Neural crest cell (in vitro differentiated cells): ENCODE results near the gene WWP2. TPM values are rescaled to one million over a fixed set of nuclear protein-coding genes. Genes with fewer than 3 reads are reported as not detected.
A peak's percentile ranks its signal among the peaks of the same experiment; 100 is the strongest.
"Not testable (repeated sequence)": the region's sequence is repeated elsewhere in the genome, so short reads cannot be mapped to it uniquely, and the experiment has no call there.

ENCODE experiments used
- DNase-seq: peaks from one replicate; pipeline ENCODE4 v3.0.0; 2021; ENCODE audit warnings: low read depth, mixed read lengths, low spot score
- H3K27ac Mint-ChIP-seq: one replicate; pipeline ENCODE4 v1.8.0; 2021; ENCODE audit warnings: mild to moderate bottlenecking, mixed read lengths; ENCODE audit not compliant: unreplicated experiment
- H3K27me3 Mint-ChIP-seq: 2 replicates; pipeline ENCODE4 v1.8.0; 2021; ENCODE audit warnings: low read depth, mild to moderate bottlenecking, mixed read lengths
- H3K36me3 Mint-ChIP-seq: 2 replicates; pipeline ENCODE4 v1.8.0; 2021; ENCODE audit warnings: low read depth, mild to moderate bottlenecking, mixed read lengths
- H3K4me1 Mint-ChIP-seq: 2 replicates; pipeline ENCODE4 v1.8.0; 2021; ENCODE audit warnings: mixed read lengths
- H3K4me3 Mint-ChIP-seq: one replicate; pipeline ENCODE4 v1.8.0; 2021; ENCODE audit warnings: mild to moderate bottlenecking, mixed read lengths
- H3K9me3 Mint-ChIP-seq: 2 replicates; pipeline ENCODE4 v1.8.0; 2021; ENCODE audit warnings: mixed read lengths
- total RNA-seq: library from RNA; stranded (reverse); gene quantifications from 2 replicates; pipeline ENCODE4 v1.2.1, GENCODE V29; 2021
- TF ChIP-seq, protein P1 (sequence below): fragments of 200-600 bp; sonication (generic); conservative IDR thresholded peaks from 2 replicates; pipeline ENCODE4 v1.5.0; 2021; ENCODE audit warnings: antibody characterized with exemption, mild to moderate bottlenecking

WWP2 gene
- total RNA-seq, 1 donor from 2014 or later: 48.7 TPM

DNA sequence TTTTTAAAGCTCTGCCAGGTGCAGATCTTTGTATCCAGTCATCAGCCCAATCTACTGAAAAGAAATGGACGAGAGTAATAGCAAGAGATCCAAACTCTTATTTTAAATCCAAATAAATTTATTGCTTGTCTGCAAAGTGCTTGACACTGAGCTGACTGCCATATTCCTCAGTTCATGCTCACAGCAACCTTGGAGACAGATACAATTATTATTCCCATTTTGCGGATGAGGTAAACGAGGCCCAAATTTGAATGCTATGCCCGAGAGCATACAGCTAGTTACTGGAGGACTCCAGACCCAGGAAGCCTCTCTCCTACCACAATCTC lies 8.0 kb upstream of the WWP2 start:
- peak overlapping the region; percentile 100 for H3K4me3 Mint-ChIP-seq
- H3K36me3 Mint-ChIP-seq: peaks cover 6% of the 10 kb centered on the region
- H3K4me1 Mint-ChIP-seq: peaks cover 19% of the 10 kb centered on the region
- H3K27ac Mint-ChIP-seq: no peak overlapping the region
- DNase-seq: no peak
- peaks cover 21% of the 10 kb centered on the region for H3K27me3 Mint-ChIP-seq
- TF ChIP-seq, protein P1, sequence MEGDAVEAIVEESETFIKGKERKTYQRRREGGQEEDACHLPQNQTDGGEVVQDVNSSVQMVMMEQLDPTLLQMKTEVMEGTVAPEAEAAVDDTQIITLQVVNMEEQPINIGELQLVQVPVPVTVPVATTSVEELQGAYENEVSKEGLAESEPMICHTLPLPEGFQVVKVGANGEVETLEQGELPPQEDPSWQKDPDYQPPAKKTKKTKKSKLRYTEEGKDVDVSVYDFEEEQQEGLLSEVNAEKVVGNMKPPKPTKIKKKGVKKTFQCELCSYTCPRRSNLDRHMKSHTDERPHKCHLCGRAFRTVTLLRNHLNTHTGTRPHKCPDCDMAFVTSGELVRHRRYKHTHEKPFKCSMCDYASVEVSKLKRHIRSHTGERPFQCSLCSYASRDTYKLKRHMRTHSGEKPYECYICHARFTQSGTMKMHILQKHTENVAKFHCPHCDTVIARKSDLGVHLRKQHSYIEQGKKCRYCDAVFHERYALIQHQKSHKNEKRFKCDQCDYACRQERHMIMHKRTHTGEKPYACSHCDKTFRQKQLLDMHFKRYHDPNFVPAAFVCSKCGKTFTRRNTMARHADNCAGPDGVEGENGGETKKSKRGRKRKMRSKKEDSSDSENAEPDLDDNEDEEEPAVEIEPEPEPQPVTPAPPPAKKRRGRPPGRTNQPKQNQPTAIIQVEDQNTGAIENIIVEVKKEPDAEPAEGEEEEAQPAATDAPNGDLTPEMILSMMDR: no peak
- H3K9me3 Mint-ChIP-seq: no peaks in the 10 kb centered on the region

DNA sequence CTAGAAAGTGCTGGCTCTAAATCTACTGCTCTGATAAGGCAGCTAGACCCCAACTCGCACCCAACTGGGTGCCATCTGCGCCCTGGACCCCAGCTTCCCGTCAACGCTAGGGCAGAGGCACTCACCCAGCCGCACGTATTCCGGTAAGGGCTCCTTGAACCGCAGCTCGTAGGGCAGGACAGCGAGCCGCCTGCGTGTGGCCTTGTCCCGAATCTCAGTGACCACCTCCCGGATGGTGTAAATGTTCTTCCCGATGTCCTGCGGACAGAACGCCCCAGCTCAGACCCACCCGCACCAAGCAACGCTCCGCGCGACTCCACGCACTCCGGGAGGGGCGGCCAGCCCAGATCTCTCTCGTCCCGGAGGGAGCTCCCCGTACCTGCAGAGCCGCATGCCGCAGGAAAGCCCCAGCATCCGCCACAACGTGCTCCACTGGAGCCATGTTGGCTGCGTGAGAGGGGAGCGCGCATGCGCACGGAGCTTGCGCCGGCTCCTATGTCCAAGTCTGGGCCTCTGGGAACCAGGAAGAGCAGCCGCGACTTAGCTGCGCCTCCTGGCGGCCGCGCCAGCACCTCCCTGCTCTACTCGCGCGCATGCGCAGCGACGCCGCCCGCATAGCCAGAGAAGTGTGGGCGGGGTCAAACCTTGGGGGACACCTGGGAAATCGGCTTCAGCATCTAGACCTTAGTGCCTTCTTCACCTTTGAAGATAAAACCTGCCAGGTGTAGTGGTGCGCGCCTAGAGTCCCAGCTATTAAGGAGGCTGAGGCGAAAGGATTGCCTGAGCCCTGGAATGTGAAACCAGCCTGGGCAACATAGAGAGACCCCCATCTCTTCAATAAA lies 7.4 kb upstream of the WWP2 start, which contains the start of gene NOB1:
Gene NOB1 (minus strand): TSS at position 458 of the 842 bp plus-strand sequence. CDS start 16 bp downstream, at position 442.
- TF ChIP-seq, protein P1: peak; percentile 97
- DNase-seq: peak; percentile 96
- peak within 1 kb of the TSS; percentile 100 for H3K4me3 Mint-ChIP-seq
- peak within 1 kb of the TSS; percentile 99 for H3K27ac Mint-ChIP-seq
- peaks cover 19% of the 10 kb centered on the region for H3K4me1 Mint-ChIP-seq
- H3K36me3 Mint-ChIP-seq: peaks cover 6% of the 10 kb centered on the region
- H3K9me3 Mint-ChIP-seq: no peaks in the 10 kb centered on the region
- peaks cover 22% of the 10 kb centered on the region for H3K27me3 Mint-ChIP-seq

DNA sequence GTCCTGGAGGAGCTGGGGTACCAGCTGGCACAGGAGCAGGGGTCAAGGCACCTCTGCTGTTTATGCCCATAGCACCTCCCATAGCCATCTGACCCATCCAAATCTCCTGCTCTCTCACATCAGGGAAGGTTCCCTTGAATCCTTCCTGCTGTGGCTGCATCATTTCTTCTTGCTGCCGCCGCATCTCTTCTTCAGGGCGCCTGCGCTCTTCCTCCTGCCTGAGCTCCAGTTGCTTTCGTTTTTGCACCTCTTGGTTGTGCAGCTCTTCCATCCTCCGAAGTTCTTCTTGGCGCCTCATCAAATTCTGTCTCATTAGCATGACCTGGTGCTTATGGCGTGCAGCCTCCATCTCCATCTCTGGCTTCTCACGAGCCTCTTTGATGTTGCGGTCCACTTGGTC lies 5.4 kb upstream of the WWP2 start:
- Mint-ChIP-seq H3K36me3 (peaks cover 6% of the 10 kb centered on the region), H3K27me3 (peaks cover 26% of the 10 kb centered on the region), H3K27ac (no peak overlapping the region), H3K9me3 (no peaks in the 10 kb centered on the region), H3K4me3 (peak overlapping the region; percentile 19), H3K4me1 (peaks cover 19% of the 10 kb centered on the region)
- no peak for DNase-seq
- TF ChIP-seq, protein P1: no peak

DNA sequence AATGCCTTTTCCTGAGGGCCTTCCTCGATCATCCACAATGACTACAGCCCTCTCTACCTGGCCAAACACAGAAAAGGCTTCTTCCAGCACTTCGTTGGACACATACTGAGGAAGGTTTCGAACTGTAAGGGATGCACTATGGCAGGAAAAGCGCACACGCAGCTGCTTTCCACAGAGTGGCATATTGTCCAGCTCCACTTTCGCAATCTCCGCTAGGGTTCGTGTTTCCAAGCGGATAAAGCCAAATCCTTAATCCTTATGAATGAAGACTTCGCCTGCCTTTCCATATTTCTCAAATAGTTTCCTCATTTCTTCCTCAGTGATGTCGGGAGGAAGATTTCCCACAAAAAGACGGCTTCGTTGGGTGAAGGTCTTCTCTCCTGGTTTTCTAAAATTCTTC lies 4.8 kb upstream of the WWP2 start:
- H3K9me3 Mint-ChIP-seq, DNase-seq, H3K36me3 Mint-ChIP-seq, H3K27ac Mint-ChIP-seq: not testable (repeated sequence)
- Mint-ChIP-seq H3K4me3 (peak overlapping the region; percentile 19), H3K4me1 (peaks cover 19% of the 10 kb centered on the region), H3K27me3 (peaks cover 26% of the 10 kb centered on the region)

DNA sequence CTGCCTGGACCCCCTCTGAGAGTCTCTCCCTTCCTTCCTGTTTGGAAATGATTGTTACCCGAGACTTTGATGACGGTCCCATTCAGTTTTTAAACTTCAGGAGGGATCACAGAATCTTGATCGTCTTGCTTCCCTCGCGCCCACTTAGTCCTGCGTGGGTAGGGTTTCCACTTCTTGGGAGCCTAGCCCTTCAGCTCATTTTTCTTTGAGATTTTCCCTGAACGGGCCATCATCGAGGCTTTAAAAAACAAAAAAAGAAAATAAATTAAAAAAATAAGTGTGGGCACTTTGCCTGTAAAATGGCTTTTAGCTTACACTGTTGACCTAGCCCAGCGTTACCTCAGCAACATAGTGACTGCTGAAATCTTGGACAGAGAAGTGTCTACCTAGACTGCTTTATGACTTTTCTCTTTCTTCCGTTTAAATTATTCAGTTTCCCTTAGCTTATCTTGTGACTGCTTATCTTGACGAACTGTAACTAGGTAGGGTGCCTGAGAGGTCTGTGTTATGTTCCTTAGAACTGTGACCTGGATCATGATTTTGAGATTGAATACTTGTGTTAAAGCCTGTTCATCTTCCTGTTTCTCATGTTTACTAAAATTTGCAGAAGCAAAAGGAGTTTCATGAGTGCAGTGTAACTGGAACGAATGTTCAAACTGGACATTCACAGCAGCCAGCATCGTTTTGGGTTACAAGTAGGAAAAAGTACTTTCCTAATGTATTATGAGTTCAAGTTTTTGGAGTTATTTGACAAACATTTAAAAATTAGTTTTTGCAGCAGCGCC lies 874 bp downstream of the WWP2 start:
- Mint-ChIP-seq H3K4me1 (peaks cover 22% of the 10 kb centered on the region), H3K9me3 (no peaks in the 10 kb centered on the region), H3K4me3 (peak overlapping the region; percentile 93), H3K27me3 (peaks cover 14% of the 10 kb centered on the region), H3K27ac (peak overlapping the region; percentile 89), H3K36me3 (peaks cover 6% of the 10 kb centered on the region)
- no peak for DNase-seq
- TF ChIP-seq, protein P1: no peak

DNA sequence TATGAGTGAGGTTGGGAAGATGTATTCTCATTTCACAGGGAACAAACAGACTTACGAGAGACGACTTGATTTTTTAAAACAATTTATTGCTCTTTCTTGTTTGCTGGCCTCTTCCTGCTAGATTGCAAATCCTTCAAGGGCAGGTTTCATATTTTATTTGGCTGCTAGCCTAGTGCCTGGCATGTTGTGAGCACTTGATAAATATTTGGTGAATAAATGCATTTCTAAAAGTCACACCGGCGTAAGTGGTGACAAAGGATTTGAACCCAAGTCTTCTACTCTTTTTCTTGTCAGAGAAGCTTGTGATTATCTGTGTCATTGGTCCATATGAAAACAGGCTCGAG lies 1.4 kb downstream of the WWP2 start:
- H3K27me3 Mint-ChIP-seq: peaks cover 10% of the 10 kb centered on the region
- H3K4me1 Mint-ChIP-seq: peaks cover 22% of the 10 kb centered on the region
- no peak for DNase-seq
- H3K27ac Mint-ChIP-seq: peak overlapping the region; percentile 37
- TF ChIP-seq, protein P1: no peak
- no peaks in the 10 kb centered on the region for H3K9me3 Mint-ChIP-seq
- peak overlapping the region; percentile 93 for H3K4me3 Mint-ChIP-seq
- H3K36me3 Mint-ChIP-seq: peaks cover 7% of the 10 kb centered on the region
